ENCODE measurements around the gene SEMA5A.

DNA sequence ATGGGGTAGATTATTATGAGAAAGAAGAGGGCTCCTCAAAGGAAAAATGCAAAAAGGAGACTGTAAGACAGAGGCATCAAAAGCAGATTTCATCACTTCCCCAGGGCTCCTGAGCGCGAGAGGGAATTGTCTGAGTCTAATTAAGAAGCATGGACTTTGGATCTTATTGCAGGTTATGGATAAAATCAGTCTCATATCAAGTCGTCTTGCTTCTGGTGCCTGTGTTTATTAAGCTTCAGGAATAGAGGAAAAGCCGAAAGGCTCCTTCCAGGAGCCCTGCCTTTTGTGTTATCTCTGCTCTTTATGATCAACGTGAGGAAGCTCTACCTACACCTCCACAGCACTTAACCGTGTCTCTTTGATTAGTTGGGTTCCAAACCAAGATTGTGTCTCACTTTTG, 25.0 kb upstream of the SEMA5A start:
- TF ChIP-seq TEAD4 (IDR thresholded peaks at IDR 0.05; ENCODE audit: borderline replicate concordance, insufficient read depth), result no peak
- TF ChIP-seq, protein P1, sequence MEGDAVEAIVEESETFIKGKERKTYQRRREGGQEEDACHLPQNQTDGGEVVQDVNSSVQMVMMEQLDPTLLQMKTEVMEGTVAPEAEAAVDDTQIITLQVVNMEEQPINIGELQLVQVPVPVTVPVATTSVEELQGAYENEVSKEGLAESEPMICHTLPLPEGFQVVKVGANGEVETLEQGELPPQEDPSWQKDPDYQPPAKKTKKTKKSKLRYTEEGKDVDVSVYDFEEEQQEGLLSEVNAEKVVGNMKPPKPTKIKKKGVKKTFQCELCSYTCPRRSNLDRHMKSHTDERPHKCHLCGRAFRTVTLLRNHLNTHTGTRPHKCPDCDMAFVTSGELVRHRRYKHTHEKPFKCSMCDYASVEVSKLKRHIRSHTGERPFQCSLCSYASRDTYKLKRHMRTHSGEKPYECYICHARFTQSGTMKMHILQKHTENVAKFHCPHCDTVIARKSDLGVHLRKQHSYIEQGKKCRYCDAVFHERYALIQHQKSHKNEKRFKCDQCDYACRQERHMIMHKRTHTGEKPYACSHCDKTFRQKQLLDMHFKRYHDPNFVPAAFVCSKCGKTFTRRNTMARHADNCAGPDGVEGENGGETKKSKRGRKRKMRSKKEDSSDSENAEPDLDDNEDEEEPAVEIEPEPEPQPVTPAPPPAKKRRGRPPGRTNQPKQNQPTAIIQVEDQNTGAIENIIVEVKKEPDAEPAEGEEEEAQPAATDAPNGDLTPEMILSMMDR (IDR thresholded peaks at IDR 0.05), result no peak
- no peak for TF ChIP-seq YY1 (IDR thresholded peaks at IDR 0.05; ENCODE audit: low read depth)
- TF ChIP-seq, protein P2, sequence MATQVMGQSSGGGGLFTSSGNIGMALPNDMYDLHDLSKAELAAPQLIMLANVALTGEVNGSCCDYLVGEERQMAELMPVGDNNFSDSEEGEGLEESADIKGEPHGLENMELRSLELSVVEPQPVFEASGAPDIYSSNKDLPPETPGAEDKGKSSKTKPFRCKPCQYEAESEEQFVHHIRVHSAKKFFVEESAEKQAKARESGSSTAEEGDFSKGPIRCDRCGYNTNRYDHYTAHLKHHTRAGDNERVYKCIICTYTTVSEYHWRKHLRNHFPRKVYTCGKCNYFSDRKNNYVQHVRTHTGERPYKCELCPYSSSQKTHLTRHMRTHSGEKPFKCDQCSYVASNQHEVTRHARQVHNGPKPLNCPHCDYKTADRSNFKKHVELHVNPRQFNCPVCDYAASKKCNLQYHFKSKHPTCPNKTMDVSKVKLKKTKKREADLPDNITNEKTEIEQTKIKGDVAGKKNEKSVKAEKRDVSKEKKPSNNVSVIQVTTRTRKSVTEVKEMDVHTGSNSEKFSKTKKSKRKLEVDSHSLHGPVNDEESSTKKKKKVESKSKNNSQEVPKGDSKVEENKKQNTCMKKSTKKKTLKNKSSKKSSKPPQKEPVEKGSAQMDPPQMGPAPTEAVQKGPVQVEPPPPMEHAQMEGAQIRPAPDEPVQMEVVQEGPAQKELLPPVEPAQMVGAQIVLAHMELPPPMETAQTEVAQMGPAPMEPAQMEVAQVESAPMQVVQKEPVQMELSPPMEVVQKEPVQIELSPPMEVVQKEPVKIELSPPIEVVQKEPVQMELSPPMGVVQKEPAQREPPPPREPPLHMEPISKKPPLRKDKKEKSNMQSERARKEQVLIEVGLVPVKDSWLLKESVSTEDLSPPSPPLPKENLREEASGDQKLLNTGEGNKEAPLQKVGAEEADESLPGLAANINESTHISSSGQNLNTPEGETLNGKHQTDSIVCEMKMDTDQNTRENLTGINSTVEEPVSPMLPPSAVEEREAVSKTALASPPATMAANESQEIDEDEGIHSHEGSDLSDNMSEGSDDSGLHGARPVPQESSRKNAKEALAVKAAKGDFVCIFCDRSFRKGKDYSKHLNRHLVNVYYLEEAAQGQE (IDR thresholded peaks at IDR 0.05; ENCODE audit: low read depth, low read length), result no peak
- TF ChIP-seq EZH2phosphoT487 (IDR thresholded peaks at IDR 0.05; ENCODE audit: borderline replicate concordance, low read depth), result no peak
- no peak for TF ChIP-seq TCF12 (IDR thresholded peaks at IDR 0.05)
- TF ChIP-seq POLR2AphosphoS5 (IDR thresholded peaks at IDR 0.05; ENCODE audit: low read depth, low read length), result no peak
- TF ChIP-seq GABPA (IDR thresholded peaks at IDR 0.05; ENCODE audit: low read depth), result no peak
- no peak for TF ChIP-seq RAD21 (IDR thresholded peaks at IDR 0.05; ENCODE audit: low read length)
- no peak for TF ChIP-seq GATA2 (CRISPR knock-in tag; IDR thresholded peaks at IDR 0.05)
